Stimulated activated CD4-positive, alpha-beta T cell treated with anti-CD3 and anti-CD28 coated beads, Interleukin-4, amount 100 ng/mL, for 1 hour (primary cell): Measurements from ENCODE around the gene SPRED1.
"Not testable (repeated sequence)": the region's sequence is repeated elsewhere in the genome, so short reads cannot be mapped to it uniquely, and the experiment has no call there.

Source experiments
- DNase-seq: peaks from one replicate; pipeline ENCODE4 v3.0.0-alpha.2; 2020

SPRED1 gene

GRCh38 chr15:38237021-38237420 lies 15.6 kb upstream of the SPRED1 start:
- not testable (repeated sequence) for DNase-seq

- DNase-seq = no peak
These were observed 14.3 kb upstream of the SPRED1 start for GRCh38 chr15:38238311-38238710.

GRCh38 chr15:38242055-38242454 lies 10.6 kb upstream of the SPRED1 start:
- no peak for DNase-seq

GRCh38 chr15:38243278-38244055 lies 9.2 kb upstream of the SPRED1 start:
- no peak for DNase-seq

GRCh38 chr15:38247336-38247735 lies 5.3 kb upstream of the SPRED1 start:
- DNase-seq = no peak

DNA sequence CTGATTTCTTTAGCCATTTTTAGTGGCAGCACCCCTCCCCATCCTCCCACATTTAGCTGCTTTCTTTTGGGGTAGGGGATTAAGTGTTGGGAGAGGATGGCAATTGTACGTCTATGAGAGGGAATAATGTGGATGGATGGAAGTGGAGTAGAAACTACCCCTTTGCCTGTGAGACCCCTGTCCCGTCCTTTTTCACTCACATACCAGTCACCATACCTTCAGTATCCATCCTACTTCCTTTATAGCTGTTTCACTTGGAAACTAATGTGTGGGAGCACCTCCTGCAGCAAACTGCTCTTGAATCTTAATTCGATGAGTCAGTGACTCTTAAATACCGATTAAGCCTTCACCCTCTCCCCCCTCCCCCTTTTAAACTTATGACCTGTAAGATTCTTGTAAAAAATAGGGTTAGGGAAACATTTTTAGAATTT lies 730 bp downstream of the SPRED1 start:
- DNase-seq = no peak

GRCh38 chr15:38254051-38254883 lies 1.6 kb downstream of the SPRED1 start:
- DNase-seq = peak; percentile 5

- no peak for DNase-seq
These were observed 3.1 kb downstream of the SPRED1 start for GRCh38 chr15:38255690-38256089.

GRCh38 chr15:38257676-38258075 lies 5.0 kb downstream of the SPRED1 start:
- DNase-seq = no peak

GRCh38 chr15:38259134-38259533 lies 6.5 kb downstream of the SPRED1 start:
- no peak for DNase-seq

DNA sequence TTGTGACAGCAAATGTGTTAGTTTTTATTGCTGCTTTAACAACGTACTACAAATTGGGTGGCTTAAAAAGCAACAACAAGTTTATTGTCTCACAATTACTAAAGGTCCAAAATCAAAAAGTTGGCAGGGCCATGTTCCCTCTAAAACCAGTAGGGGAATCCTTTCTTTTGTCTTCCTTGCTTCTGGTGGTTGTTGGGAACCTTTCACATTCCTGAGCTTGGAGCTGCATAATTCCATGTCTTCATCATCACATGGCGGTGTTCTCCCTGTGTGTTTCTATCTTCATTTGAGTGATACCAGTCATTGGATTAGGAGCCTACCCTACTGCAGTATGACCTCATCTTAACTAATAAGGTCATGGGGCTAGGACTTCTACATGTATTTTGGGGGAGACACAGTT lies 7.4 kb downstream of the SPRED1 start:
- DNase-seq = no peak

GRCh38 chr15:38263251-38263650 lies 10.6 kb downstream of the SPRED1 start:
- no peak for DNase-seq

DNA sequence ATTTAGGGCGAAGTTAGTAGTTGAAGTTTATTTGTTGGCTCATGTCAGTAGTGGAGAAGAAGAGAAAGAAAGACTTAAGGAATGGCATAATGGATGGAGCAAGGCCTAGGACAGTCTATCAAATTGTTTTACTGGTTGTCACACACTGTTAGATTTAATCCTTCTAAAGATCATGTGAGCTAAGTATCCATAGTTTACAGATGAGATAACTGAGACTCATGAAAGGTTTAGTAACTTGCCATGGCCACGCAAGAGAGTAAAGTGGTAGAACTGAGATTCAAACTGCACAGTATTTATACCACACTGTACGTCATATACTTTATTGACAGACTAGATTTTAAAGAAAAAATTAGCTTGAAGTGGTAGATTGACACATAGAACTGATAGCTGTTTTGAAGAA lies 11.4 kb downstream of the SPRED1 start:
- DNase-seq = no peak

- no peak for DNase-seq
These were observed 13.8 kb downstream of the SPRED1 start for GRCh38 chr15:38266247-38266986.

DNA sequence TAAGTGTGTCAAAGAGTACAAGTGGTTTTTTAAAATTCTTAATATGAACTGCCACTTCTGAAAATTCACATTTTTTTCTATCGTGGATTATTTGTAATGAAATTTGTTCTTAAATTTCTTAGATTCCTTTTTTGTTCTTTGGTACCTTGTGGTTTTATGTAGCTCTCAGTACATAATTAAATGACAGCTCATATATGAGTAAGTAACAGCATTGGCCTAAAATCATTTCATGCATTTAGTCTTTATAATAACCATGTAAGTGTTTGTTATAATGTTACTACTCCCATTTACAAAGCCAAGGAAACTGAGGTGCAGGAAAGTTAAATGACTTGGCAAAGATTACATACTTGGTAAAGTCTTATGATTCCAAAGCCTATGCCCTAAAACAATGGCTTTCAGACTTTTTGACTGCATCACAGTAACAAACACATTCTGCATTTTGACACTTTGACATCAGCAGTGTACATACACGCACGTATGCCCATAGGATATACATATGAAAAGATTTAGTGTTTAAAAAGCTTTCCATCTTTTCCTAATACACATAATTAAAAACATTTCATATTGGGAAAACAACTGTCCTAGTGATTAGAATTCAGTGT lies 14.9 kb downstream of the SPRED1 start:
- no peak for DNase-seq

DNA sequence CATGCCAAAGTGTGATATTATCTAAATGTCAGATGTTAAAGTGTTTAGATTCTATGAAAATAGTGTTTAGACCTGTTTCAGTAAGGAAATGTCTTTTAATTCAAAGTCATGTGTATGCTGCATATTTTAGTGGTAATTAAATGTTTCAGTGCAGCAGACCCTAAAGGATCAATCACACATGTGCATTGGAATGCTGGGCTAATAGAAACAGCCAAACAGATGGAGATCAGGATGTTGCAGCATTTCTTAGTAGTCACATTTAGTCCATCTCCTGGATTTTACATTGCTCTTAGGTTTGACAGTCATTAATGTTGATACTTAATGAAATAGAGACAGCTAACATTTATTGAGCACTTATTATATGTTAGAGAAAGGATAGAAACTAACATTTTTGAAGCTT lies 18.5 kb downstream of the SPRED1 start:
- DNase-seq = no peak

DNA sequence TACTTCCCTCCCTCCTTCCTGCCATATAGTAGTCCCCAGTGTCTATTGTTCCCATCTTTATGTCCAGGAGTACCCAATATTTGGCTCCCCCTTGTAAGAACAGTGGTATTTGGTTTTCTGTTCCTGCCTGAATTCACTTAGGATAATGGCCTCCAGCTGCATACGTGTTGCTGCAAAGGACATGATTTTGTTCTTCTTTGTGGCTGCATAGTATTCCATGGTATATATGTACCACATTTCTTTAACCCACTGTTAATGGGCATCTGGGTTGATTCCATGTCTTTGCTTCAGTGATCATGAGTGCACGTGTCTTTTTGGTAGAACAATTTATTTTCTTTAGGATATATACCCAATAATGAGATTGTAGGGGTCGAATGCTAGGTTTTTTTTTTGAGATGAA lies 19.3 kb downstream of the SPRED1 start:
- no peak for DNase-seq

- DNase-seq = not testable (repeated sequence)
These were observed 19.8 kb downstream of the SPRED1 start for GRCh38 chr15:38272431-38272830.

DNA sequence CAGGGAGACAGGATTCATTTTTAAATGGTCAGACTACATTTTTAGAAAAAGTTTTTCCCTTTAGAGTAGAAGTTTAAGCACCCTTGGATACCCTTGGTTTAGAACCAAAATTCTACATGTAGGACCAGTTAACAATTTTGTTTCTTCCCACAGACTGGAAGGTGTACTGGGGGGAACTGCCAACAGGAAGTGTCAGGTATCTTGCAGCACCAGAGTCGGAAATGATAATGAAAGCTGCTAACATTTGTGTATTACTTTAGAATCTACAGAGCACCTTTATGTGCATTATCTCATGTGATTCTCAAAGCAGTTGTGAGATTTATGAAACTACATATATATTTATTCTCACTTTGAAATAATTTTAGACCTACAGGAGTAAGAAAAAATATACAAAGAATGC lies 21.5 kb downstream of the SPRED1 start:
- DNase-seq = no peak

DNA sequence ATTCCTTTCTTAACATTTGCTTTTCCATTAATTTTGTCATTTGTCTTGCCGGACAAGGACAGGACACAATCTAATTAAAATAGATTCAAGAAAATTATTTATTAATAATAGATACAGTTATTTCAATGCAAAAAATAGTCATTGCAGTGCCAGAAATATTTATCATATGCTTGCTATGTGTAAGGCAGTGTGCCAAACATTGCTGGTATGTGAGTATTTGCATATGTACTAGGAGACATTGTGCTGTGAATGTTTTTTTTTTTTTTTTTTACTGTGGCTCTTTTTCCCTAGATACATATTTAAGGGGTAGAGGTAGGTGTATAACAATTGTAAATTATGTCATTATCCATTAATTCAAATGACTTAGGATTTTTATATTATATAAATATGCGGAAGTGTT lies 23.3 kb downstream of the SPRED1 start:
- DNase-seq = no peak

GRCh38 chr15:38277281-38277680 lies 24.6 kb downstream of the SPRED1 start:
- not testable (repeated sequence) for DNase-seq

- DNase-seq = no peak
These were observed 28.4 kb downstream of the SPRED1 start for GRCh38 chr15:38281031-38281430.

- DNase-seq = no peak
These were observed 30.4 kb downstream of the SPRED1 start for GRCh38 chr15:38283010-38283409.
